GM19023 (cell line): ENCODE results near the gene GAN.
"Not testable (repeated sequence)": the region's sequence is repeated elsewhere in the genome, so short reads cannot be mapped to it uniquely, and the experiment has no call there.

Source experiments
- ATAC-seq: cut with Tn5 transposase; IDR thresholded peaks from one replicate; pipeline ENCODE4 v1.9.1; 2021; ENCODE audit warnings: mild to moderate bottlenecking, moderate library complexity; ENCODE audit not compliant: unreplicated experiment

GAN gene

DNA sequence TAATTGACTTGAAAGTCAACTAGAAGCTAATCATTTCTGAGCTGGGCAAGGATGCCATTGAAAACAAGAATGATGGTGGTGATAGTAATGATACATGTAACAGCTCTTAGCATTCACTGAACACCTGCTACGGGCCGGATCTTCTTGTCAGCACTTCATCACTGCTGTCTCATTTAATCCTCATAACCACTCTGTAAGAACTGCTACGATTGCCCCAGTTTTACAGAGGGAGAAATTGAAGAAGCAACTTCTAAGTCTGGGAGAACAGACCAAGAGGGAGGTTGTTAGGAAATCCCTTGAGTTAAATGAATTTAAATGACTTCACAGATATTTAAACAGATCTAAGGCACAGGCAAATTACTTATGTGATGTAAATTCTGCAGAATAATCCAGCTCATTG is 7.0 kb upstream of the GAN start:
- ATAC-seq = no peak

DNA sequence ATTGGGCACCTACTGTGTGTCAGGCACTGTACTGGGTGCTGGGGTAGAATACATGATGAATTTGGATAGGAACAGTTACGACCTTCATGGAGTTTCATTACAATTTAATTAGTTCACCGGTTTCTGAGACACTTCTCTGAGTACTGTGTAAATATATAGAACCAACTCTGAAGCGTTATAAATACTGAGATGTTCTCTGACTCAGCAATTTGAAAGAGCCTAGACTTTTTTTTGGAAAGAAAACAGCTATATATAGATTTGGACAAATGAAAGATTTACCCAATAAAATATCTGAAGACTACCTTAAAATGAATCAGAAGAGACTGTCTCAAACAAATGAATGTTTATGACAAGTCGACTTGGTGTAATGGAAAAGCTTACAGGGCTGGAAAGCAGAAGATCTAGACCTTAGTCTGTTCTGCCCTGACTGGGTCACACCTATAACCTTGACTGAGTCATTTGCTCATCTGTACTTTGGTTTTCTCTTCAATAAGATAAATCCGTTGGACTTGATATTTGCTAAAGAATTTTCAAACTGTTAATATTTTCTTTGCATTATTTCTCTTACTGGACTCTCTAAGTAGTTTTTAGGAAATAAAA is 4.6 kb upstream of the GAN start:
- ATAC-seq = no peak

DNA sequence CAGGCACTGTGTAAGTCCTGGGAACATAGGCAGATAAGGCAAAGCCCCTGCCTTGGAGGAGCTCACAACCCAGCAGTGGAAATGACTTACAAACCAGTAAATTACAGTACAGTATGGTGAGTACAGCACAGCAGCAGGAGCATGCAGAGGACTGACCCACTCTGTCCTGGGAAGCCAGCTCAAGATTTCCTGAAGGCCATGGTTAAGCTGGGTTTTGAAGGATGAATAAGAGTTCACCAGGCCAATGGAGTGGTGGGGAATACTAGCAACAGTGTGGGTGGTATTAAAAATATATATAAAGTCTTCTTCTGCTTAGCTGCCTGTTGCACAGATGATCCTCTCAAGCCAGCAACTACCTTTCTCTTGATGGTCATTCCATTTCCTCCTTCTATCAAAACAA is 3.0 kb upstream of the GAN start:
- no peak for ATAC-seq

DNA sequence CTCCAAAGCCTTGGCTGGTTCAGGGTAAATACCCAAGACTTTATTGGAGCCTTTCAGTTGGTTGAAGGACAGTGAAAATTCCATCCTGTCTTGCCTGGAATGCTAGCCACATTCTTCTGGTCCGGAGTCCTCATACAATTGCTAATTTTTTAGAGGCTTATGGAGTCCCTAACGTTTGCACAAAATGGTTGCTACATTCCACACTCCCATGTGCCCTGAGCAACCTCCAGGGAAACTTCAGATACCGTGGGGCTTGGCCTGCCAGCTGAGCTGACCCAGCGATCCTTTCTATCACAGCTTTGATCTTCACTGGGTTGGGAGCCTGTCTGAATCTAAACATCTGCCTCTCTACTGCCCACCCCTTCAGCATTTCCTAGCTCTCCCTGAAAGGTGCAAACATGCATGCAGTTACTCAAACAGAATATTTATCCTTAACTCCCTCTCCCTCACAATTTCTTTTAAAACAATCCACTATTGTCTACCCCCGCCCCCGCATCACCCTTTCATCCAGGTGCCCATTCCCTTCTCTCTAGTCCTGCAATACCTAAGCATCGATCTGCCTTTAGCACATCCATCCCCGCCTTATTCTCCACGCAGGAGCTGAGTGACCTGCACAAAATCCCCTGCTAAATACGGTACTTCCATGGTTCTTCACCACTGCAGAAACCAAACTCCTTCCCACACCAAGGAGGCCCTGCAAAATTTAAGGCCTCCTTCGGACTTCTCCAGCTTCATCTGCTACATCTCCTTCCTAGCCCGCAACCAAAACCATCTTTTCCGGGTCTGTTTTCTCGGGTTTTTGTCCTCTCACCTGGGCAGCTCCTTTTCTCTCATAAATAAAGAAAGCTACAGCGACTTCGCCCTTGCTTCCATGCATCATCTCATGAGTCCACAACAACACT is 810 bp upstream of the GAN start:
- ATAC-seq = no peak

DNA sequence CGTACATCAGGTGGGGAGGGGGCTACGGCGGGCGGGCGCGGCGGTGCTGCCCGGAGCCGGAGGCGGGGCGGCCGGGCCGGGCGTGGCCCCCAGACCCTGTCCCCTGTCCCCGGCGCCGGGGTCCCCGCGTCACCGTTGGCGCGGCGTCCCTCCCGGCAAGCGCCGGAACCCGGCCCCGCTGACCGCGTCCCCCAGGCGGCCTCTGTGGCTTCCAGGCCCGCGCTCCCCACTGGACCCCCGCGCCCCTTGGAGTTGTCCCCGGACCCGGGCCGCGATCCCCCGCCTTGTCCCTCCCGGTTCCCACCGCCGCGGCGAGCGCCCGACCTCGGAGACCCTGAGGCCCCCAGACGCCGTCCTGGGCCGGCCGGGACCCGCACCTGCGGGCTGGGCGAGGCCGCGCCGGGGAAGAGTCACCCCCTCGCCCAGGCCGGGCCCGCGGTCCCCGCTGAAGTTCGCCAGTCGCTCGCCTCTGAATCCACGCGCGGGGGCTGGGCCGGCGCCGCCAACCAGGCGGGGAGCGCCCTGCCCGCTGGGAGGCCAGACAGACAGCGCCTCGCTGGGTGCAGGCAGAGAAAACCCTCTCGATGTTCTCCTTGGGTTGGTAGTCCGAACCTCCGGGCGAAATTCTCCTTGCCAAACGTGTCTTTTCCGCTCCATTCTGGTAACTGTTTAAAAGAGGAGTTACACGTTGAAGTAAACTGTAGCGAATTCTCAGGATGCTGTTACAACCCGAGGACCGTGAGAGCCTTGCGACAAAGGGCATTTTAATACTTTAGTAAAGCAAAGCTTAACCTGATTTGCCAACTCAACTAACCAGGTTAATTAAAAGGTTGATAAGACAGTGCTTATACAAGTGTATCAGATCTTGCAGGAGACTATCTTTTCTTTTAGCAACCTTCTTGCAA is 761 bp downstream of the GAN start:
- peak; percentile 27 for ATAC-seq

DNA sequence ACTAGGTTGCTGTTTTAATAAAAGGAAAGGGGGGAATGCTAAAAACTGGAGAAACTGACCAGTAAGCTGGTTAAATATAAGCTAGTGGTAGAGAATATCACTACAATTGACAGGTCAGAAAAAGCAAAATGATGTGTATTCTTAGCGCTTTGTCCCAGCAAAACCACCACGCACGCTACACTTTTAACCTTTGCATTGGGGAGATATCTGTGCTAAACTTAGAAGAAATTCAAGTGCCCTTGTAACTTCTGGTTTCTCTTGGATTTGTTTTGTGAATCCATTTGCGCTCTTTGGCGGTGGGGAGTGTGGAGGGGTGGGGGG is 1.4 kb downstream of the GAN start:
- ATAC-seq = no peak

DNA sequence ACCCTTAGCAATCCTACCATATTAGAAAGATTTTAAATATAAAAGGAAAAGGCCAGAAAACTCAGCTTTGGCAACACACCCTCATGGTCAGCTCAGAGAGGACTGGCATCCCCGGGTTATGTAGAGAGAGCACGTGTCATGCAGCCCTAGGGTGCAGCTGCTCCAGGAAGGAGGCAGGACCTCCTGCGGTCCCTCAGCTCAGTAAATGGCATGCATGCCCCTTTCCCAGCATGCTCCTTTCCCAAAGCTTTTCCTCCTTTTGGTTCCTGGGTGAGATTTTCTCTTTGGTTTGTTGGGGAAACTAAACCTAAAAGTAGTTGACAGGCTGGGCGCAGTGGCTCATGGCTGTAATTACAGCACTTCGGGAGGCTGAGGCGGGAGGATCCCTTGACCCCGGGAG is 3.9 kb downstream of the GAN start:
- no peak for ATAC-seq

DNA sequence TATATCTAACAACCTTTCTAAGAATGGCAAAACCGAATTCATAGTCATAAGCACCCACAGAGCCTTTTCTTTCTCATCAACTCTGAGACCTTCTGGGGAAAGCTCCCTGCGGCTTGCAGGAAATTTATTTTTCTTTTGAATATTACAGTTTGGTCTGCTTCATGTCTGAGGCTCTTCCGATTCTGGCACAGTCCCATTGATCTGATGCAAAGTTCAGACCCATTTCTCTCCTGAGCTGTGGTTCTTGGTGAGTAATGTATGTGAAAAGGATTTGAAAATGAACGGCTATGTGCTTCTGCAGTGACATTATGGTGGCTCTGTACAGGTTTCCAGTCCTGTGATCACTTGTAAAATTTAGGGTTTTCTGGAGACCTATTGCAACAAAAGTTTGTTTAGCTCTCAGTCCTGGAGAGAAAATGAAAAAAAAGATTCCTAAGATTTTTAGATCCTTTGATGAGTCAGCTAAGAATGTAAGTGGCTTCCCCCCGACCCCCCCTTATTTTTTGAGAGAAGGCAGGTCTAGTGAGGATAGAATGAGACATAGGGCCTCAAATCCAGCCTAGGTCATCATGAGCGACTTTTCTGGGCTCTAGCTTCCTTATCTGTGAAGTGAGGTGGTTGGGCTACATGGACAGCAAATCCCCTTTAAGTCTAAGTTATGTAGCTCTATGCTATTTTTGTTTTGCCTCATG is 4.6 kb downstream of the GAN start:
- no peak for ATAC-seq

DNA sequence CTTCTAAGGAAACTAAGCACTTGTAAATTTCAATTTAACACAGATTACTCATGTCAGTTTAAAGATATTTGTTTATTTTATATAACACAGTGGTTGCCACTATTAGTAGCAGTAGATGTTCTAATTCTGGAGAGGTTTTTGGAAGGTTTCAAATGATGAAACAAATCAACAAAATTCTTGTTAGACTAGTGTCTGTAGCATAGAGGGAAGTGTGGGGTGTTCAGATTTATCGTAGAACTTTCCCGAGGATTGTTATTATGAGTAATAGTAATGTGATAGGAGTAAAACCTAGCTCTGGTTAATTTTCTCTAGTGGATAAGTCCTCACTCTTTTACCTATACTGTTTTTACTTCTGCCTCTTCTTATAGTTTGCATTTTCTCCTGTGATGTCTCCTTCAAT is 6.3 kb downstream of the GAN start:
- ATAC-seq = no peak

DNA sequence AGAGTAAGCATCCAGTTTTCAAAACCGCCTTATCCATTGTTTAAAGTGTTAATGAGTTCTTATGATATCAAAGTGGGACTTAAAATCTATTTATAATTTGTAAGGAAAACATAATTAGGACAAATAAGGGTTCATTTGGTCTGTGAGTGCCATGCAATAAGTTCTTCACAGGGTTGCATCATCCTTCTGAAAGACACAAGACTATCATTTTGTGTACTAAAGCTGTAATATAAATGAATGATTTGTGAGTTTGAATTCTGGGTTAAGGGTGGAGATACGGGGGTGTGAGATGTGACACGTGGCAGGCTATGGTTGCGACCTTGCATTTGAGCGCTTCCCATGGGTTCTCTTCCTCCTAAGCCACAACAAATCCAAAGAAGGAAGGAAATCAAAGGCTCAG is 6.8 kb downstream of the GAN start:
- no peak for ATAC-seq

DNA sequence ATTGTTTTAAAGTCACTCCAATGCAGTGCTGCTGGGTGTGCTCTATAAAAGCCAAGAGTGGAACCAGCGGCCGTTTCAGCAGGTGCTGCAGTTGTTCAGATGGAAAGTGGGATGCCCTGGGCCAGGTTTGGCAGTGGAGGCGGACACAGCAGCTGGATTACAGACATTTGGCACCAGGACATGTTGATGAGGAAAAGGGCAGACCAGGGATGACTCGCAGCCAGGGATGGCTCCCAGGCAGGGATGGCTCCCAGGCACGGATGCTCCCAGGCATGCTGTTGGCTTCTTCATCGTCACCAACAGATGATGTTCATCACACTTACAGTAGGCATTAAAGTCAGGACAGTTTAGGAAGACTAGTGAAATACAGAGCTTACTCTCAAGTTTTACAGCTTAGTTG is 10.0 kb downstream of the GAN start:
- ATAC-seq = no peak

DNA sequence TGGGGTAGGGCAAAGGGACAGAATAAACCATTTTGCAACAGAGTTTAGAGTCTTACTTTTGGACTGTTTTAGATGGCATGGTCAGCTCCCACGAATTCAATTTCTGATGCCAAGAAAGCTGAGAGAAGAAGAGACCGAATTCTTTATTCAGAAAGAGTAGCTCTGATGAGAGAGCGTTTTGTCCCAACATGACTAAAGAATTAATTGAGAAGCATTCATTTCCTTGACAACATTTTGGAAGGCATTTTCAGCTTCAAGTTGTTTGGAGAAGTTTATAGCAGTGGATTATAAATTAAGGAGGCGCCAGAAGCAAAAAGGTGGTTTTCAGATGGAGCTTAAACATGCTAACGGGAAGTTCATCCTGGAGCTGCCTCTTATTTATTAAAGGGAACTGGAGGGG is 12.2 kb downstream of the GAN start:
- no peak for ATAC-seq

DNA sequence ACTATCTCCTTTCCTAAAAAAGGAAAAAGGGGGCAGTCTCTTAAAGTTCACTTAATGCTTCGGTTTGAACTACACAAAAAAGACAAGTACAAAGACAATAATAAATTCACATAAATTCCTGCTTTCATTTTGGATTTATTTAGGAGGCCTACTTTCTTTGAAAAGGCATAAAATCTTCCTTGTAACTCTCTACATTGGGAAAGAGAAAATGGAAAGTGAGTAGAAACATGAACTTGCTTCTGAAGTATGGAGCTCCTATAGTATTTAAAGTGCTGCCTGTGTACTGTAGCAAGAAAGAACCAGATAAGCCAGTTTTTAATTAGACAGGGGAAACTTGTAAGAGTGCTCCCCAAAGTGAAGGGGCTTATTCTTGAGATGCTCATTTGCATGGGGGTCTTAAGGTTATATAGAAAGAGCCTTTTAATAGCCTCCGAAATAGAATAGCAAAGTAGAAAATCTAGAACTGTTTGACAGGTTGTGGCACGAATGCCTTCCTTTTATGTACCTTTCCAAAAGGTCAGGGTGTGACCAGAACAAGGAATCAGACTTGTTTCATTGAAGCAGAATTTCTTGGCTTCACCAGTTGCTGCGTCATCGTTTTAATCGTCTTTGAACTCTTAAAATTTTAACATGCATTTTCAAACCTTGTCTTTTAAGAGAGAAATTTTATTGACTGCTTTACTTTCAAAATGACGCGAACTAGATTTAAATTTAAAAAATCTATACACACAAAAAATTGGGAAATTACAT is 12.9 kb downstream of the GAN start:
- ATAC-seq = no peak

DNA sequence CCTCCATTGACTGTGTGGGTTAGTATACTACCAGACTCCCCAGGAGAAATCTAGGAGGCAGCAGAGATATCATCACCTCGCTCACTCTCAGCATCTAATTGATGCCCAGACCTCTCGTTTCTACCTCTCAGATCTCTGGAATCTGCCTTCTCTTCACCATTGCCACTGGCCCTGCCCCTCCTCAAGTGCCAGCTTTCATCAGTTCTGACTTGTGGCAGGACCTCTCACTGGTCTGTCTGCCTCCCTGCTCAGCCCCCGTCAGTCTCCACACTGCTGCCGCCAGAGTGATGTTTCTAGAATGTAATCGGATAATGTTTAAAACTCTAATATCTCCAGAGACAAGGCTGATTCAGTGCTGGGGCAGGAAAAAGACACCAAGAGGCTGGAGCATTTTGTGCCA is 15.2 kb downstream of the GAN start:
- no peak for ATAC-seq

DNA sequence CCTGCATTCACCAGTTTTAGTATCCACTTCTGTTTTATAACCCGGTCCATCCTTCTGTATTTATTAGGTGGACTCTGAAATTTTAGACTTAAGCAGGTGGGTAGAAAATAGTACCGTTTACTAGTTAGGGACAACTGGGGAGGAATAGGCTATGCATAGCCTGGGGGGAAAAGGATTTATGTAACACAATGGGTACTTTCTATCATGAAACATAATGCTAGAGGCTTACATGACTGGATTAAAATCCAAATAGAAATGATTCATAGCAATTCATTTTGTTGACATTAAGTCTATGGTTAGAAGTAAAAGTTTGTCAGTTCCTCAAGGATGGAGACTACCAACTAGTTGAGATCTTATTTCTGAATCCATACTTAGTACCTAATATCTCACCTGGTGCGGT is 18.6 kb downstream of the GAN start:
- no peak for ATAC-seq

DNA sequence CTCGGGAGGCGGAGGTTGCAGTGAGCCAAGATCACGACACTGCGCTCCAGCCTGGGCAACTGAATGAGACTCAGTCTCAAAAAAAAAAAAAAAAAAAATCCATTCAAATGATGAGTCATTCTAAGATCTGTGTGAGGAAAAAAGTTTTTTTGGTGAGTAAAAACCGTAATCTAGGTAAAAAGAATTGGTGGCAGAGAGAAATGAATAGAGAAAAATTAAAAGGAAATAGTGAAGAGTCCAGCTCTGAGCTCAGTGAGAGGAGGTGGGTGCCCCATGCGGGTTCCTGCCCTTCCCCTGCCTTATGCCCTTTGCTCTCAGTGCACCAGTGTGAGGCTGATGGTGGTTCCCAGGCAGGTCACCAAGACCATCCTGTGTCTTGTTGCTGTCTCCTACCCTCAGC is 20.9 kb downstream of the GAN start:
- ATAC-seq = no peak

DNA sequence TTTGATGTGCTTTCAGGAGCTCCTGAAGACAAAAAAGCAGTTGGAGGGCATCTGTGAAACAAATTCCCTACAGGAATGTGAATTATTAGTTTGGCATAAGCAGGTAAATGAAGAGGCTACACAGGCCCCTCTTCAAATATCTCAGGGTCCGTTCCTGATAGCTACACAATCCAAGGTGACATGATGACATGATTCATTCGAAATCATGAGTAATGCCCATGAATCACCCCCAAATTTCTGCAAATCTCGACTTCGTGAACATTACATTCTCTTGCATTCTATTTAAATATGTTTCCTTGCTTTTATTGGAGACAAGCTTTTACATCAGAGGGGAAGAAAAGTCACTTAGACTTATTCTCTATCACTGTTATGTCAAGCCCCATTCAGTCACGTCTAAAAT is 22.3 kb downstream of the GAN start:
- ATAC-seq = no peak

DNA sequence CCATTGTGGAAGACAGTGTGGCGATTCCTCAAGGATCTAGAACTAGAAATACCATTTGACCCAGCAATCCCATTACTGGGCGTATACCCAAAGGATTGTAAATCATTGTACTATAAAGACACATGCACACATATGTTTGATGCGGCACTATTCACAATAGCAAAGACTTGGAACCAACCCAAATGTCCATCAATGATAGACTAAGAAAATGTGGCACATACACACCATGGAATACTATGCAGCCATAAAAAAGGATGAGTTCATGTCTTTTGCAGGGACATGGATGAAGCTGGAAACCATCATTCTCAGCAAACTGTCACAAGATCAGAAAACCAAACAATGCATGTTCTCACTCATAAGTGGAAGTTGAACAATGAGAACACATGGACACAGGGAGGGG is 30.4 kb downstream of the GAN start:
- ATAC-seq = not testable (repeated sequence)

DNA sequence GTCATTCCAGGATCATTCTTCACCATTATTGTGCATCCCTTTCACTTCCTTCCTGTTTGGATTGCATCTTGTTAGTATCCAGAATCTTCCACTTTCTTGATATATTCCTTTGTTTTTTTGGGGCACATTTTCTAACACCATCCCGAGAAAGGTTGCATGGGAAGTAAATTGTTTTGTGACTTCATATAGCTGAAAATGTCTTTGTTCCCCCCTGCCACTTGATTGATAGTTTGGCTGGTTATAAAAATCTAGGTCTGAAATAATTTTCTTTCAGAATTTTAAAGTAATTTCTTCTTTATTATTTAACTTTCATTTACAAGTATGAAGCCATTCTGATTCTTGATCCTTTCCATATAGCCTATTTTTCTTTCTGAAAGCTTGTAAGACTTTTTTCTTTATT is 32.7 kb downstream of the GAN start:
- ATAC-seq = no peak

DNA sequence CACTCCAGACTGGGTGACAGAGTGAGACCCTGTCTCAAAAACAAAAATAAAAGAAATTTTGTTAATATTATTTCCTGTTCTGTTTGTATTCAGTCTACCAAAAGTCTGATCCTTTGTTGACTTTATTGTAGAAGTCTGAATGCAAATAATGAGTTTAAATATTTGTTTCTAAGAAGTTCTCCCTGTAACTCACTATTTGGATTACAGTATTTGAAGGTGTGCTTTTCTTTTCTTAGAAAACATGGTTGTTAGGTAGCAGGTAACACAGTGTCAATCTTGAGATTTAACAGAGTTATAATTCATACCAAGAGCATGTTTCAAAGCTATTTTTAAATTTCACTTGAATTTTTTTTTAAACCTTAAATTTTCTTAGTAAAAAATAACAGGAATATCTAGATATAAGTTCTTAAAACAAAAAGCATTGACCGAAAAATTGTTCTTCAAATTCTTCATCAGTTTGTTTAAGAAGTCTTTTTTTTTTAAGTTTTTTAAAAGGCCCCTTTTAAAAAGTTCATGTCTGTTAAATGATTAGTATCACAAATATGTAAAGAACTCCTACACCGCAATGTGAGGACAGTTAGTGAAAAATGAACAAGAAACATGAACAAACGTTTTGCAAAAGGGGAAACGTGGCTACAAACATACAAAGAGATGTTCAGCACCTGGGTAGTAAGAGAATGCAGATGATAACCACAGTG is 35.0 kb downstream of the GAN start:
- no peak for ATAC-seq
